Keratinocyte (primary cell): ENCODE measurements around the gene CXCL12. TPM values are rescaled to one million over a fixed set of nuclear protein-coding genes. Genes with fewer than 3 reads are reported as not detected.

Experiments
- DNase-seq: peaks from one replicate; pipeline ENCODE4 v3.0.0-alpha.2; 2011; ENCODE audit warnings: low read depth, missing footprints, low spot score
- FAIRE-seq: peaks from 2 replicates; lab custom pipeline; 2011; peaks lifted over from hg19 to GRCh38; lab: Jason Lieb, UNC
- H2AFZ ChIP-seq: 2 replicates; pipeline ENCODE4 v1.6.0; 2012; ENCODE audit warnings: low read length, control low read depth, inconsistent platforms; ENCODE audit not compliant: control insufficient read depth
- H3K27ac ChIP-seq: 2 replicates; pipeline ENCODE4 v1.5.1; 2011; ENCODE audit warnings: low read length; ENCODE audit not compliant: control insufficient read depth, insufficient read depth
- H3K27me3 ChIP-seq: 3 replicates; pipeline ENCODE4 v1.6.0; 2011; ENCODE audit warnings: low read length; ENCODE audit not compliant: control insufficient read depth, insufficient read depth; ENCODE audit errors: extremely low read depth
- H3K36me3 ChIP-seq, 2 experiments: 2 replicates in 1 of 2; 3 replicates in 1 of 2; pipeline ENCODE4 v1.5.1; 2011; ENCODE audit warnings: low read length in 2 of 2, mild to moderate bottlenecking in 1 of 2; ENCODE audit not compliant: control insufficient read depth in 2 of 2, insufficient read depth in 2 of 2; ENCODE audit errors: extremely low read depth in 1 of 2
- H3K4me1 ChIP-seq: 3 replicates; pipeline ENCODE4 v1.5.1; 2011; ENCODE audit warnings: low read length; ENCODE audit not compliant: control insufficient read depth, insufficient read depth; ENCODE audit errors: extremely low read depth
- H3K4me2 ChIP-seq: 3 replicates; pipeline ENCODE4 v1.6.0; 2011; ENCODE audit warnings: low read depth, low read length; ENCODE audit not compliant: control insufficient read depth, insufficient read depth; ENCODE audit errors: extremely low read depth
- H3K4me3 ChIP-seq, 3 experiments: fragments of 200-600 bp in 1 of 3; sonication (generic) in 1 of 3; 2 replicates in 2 of 3; 3 replicates in 1 of 3; pipeline ENCODE4 v1.5.1; 2011 to 2016; ENCODE audit warnings: low read length in 3 of 3, mild to moderate bottlenecking in 3 of 3, control low read depth in 2 of 3, inconsistent platforms in 1 of 3, low read depth in 1 of 3, mixed read lengths in 1 of 3, mixed run types in 1 of 3, moderate library complexity in 1 of 3; ENCODE audit not compliant: control insufficient read depth in 2 of 3, insufficient read depth in 2 of 3; ENCODE audit errors: extremely low read depth in 1 of 3
- H3K79me2 ChIP-seq: 2 replicates; pipeline ENCODE4 v1.6.0; 2012; ENCODE audit warnings: low read length; ENCODE audit not compliant: control insufficient read depth, insufficient read depth
- H3K9ac ChIP-seq: 3 replicates; pipeline ENCODE4 v1.6.0; 2011; ENCODE audit warnings: low read length; ENCODE audit not compliant: control insufficient read depth, insufficient read depth; ENCODE audit errors: extremely low read depth
- H3K9me1 ChIP-seq: 3 replicates; pipeline ENCODE4 v1.6.0; 2011; ENCODE audit warnings: low read length; ENCODE audit not compliant: control insufficient read depth, insufficient read depth; ENCODE audit errors: extremely low read depth
- H3K9me3 ChIP-seq: 2 replicates; pipeline ENCODE4 v1.5.1; 2012; ENCODE audit warnings: low read depth, low read length; ENCODE audit not compliant: control insufficient read depth
- H4K20me1 ChIP-seq: 3 replicates; pipeline ENCODE4 v1.6.0; 2011; ENCODE audit warnings: low read length; ENCODE audit not compliant: control insufficient read depth, insufficient read depth; ENCODE audit errors: extremely low read depth
- CTCF ChIP-seq, 3 experiments: IDR thresholded peaks in 1 of 3; conservative IDR thresholded peaks in 1 of 3; optimal IDR thresholded peaks in 1 of 3; 2 replicates in 2 of 3; 3 replicates in 1 of 3; pipeline versions ENCODE3 to v1.5.1; 2011; ENCODE audit warnings: low read length in 3 of 3, mild to moderate bottlenecking in 3 of 3, moderate library complexity in 2 of 3, control low read depth in 1 of 3, inconsistent platforms in 1 of 3; ENCODE audit not compliant: insufficient read depth in 2 of 3; ENCODE audit errors: extremely low read depth in 1 of 3
- EZH2 ChIP-seq: IDR thresholded peaks from one replicate; pipeline ENCODE4 v1.6.1; 2012; ENCODE audit warnings: inconsistent platforms, mild to moderate bottlenecking, low read length, moderate library complexity
- dilution Hi-C: fragments of 300-500 bp; cut with MboI; formaldehyde crosslinking; loops from one replicate; pipeline ENCODE4 v1.7.0; 2020; ENCODE audit warnings: low sequenced_read_pairs; ENCODE audit not compliant: extremely low pct_ligation_motif_present
- polyA plus RNA-seq, 5 experiments: library from polyadenylated mRNA; depleted of rRNA in 3 of 5; stranded (reverse) in 3 of 5; stranded (forward) in 1 of 5; unstranded in 1 of 5; fragments of >200 nt; gene quantifications; 1 replicate in 1 of 5; 2 replicates in 3 of 5; 3 replicates in 1 of 5; pipeline versions ENCODE4 v1.2.1 to v1.2.3, GENCODE V29; 2011 to 2012; ENCODE audit warnings: missing spikeins in 2 of 5, low read depth in 1 of 5, low replicate concordance in 1 of 5

Gene CXCL12
- polyA plus RNA-seq, 1 donor (not counting 4 experiments of a cell fraction or from before 2014, with no cell fraction given): not detected

GRCh38 chr10:44411251-44411650 is 26.4 kb upstream of the CXCL12 start:
- no peaks in the 10 kb centered on the region for H4K20me1 ChIP-seq
- H3K4me3 ChIP-seq: no peak overlapping the region
- H3K4me2 ChIP-seq: no peak overlapping the region
- H3K79me2 ChIP-seq: no peaks in the 10 kb centered on the region
- H3K36me3 ChIP-seq: no peaks in the 10 kb centered on the region
- H3K9ac ChIP-seq: no peak overlapping the region
- FAIRE-seq (no peak), DNase-seq (no peak)
- H2AFZ ChIP-seq: no peak overlapping the region
- no peak overlapping the region for H3K27ac ChIP-seq
- no peaks in the 10 kb centered on the region for H3K27me3 ChIP-seq
- no peaks in the 10 kb centered on the region for H3K9me1 ChIP-seq
- dilution Hi-C loops: no loop called here
- no peaks in the 10 kb centered on the region for H3K9me3 ChIP-seq
- TF ChIP-seq EZH2 (no peak), CTCF (optimal IDR thresholded peaks at IDR 0.05 in 1 of 3, IDR thresholded peaks at IDR 0.05 in 1 of 3, conservative IDR thresholded peaks at IDR 0.05 in 1 of 3; ENCODE audit: extremely low read depth in 1 of 3, insufficient read depth in 2 of 3, low read length in 3 of 3) (no peak)
- H3K4me1 ChIP-seq: no peaks in the 10 kb centered on the region

GRCh38 chr10:44404741-44405437 is 20.0 kb upstream of the CXCL12 start:
- Histone ChIP-seq H3K79me2 (no peaks in the 10 kb centered on the region), H3K4me3 (no peak overlapping the region), H3K36me3 (no peaks in the 10 kb centered on the region), H3K9ac (no peak overlapping the region), H3K27me3 (no peaks in the 10 kb centered on the region), H2AFZ (no peak overlapping the region), H3K4me1 (no peaks in the 10 kb centered on the region), H3K27ac (no peak overlapping the region), H4K20me1 (no peaks in the 10 kb centered on the region), H3K9me1 (no peaks in the 10 kb centered on the region), H3K4me2 (no peak overlapping the region), H3K9me3 (no peaks in the 10 kb centered on the region)
- DNase-seq: no peak
- dilution Hi-C loops: no loop called here
- TF ChIP-seq EZH2 (no peak), CTCF (optimal IDR thresholded peaks at IDR 0.05 in 1 of 3, IDR thresholded peaks at IDR 0.05 in 1 of 3, conservative IDR thresholded peaks at IDR 0.05 in 1 of 3; ENCODE audit: extremely low read depth in 1 of 3, insufficient read depth in 2 of 3, low read length in 3 of 3) (no peak)
- FAIRE-seq: no peak
